ENCODE measurements around the gene SULF2. TPM values are rescaled to one million over a fixed set of nuclear protein-coding genes. Genes with fewer than 3 reads are reported as not detected.
A peak's percentile ranks its signal among the peaks of the same experiment; 100 is the strongest.

Gene SULF2
- total and polyA plus RNA-seq, 4 donors, result 8.1 to 25.4 (median 12.0) TPM

DNA sequence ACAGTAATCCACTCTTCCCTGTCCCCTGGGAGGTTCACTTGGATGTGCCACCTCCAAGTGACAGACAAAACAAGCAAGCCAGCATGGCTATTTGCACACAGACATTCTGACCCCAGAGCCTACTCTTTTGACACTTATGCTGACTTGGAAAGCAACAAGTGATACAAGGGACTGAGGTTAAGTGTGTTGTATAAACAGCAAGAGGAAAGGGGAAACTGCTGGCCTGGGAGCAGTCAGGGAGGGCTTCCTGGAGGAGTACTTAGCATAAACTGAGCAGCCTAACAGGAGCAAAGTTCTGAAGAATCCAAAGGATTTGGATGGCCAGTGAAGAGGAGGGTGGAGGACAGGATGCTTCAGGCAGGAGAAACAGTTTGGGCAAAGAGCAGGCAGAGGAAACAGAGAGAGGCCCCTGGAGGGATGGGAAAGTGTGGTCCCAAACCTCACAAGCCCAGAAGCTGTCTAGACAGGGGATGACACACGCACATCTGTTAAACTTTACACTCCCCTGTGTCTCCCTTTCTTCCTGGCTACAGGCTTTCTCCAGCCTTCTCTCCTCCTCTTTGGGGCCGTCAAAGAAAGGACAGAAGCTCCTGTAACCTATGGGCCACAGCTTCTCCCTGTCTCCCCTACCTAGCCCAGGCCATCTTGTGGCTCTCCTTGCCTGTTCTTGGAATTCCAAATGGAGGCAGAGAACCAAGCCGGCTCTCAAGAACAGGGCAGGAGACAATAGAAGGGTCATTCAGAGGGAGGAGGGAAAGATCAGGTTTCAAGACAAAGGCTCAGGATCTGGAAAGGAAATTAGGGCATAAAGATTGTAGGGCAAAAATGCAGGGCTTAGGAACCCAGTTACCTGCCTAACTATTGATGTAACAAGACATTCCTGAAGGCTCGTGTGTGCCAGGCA is 19.3 kb downstream of the SULF2 start:
- H3K27ac ChIP-seq (ENCODE audit: low read depth in 1 of 2, low read length in 2 of 2), result no peak overlapping the region
- peaks cover 0 to 4% (median 2%) of the 10 kb centered on the region in 4 donors for H3K9me3 ChIP-seq (ENCODE audit: control insufficient read depth in 4 of 4, low read length in 3 of 4)
- no peak overlapping the region for H3K4me3 ChIP-seq (ENCODE audit: low read depth in 1 of 3, low read length in 3 of 3)
- 81% methylated on average over 4 of the region's 4 CpGs for WGBS
- no peaks in the 10 kb centered on the region for H3K36me3 ChIP-seq (ENCODE audit: control insufficient read depth in 4 of 4, insufficient read depth in 3 of 4, low read depth in 1 of 4, low read length in 3 of 4)
- no peak overlapping the region for H3K9ac ChIP-seq (ENCODE audit: low read depth in 1 of 2, low read length in 2 of 2)
- TF ChIP-seq EGR1 (IDR thresholded peaks at IDR 0.05; ENCODE audit: low read depth in 2 of 2) (no peak), HNF4A (conservative IDR thresholded peaks at IDR 0.05) (peak in 1 of 2 donors; percentile 9), JUND (IDR thresholded peaks at IDR 0.05) (no peak)
- TF ChIP-seq, protein P1, sequence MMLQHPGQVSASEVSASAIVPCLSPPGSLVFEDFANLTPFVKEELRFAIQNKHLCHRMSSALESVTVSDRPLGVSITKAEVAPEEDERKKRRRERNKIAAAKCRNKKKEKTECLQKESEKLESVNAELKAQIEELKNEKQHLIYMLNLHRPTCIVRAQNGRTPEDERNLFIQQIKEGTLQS (IDR thresholded peaks at IDR 0.05), result no peak
- TF ChIP-seq, protein P2, sequence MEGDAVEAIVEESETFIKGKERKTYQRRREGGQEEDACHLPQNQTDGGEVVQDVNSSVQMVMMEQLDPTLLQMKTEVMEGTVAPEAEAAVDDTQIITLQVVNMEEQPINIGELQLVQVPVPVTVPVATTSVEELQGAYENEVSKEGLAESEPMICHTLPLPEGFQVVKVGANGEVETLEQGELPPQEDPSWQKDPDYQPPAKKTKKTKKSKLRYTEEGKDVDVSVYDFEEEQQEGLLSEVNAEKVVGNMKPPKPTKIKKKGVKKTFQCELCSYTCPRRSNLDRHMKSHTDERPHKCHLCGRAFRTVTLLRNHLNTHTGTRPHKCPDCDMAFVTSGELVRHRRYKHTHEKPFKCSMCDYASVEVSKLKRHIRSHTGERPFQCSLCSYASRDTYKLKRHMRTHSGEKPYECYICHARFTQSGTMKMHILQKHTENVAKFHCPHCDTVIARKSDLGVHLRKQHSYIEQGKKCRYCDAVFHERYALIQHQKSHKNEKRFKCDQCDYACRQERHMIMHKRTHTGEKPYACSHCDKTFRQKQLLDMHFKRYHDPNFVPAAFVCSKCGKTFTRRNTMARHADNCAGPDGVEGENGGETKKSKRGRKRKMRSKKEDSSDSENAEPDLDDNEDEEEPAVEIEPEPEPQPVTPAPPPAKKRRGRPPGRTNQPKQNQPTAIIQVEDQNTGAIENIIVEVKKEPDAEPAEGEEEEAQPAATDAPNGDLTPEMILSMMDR (IDR thresholded peaks at IDR 0.05; ENCODE audit: low read depth, low read length, missing input control), result no peak
- TF ChIP-seq, protein P3, sequence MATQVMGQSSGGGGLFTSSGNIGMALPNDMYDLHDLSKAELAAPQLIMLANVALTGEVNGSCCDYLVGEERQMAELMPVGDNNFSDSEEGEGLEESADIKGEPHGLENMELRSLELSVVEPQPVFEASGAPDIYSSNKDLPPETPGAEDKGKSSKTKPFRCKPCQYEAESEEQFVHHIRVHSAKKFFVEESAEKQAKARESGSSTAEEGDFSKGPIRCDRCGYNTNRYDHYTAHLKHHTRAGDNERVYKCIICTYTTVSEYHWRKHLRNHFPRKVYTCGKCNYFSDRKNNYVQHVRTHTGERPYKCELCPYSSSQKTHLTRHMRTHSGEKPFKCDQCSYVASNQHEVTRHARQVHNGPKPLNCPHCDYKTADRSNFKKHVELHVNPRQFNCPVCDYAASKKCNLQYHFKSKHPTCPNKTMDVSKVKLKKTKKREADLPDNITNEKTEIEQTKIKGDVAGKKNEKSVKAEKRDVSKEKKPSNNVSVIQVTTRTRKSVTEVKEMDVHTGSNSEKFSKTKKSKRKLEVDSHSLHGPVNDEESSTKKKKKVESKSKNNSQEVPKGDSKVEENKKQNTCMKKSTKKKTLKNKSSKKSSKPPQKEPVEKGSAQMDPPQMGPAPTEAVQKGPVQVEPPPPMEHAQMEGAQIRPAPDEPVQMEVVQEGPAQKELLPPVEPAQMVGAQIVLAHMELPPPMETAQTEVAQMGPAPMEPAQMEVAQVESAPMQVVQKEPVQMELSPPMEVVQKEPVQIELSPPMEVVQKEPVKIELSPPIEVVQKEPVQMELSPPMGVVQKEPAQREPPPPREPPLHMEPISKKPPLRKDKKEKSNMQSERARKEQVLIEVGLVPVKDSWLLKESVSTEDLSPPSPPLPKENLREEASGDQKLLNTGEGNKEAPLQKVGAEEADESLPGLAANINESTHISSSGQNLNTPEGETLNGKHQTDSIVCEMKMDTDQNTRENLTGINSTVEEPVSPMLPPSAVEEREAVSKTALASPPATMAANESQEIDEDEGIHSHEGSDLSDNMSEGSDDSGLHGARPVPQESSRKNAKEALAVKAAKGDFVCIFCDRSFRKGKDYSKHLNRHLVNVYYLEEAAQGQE (IDR thresholded peaks at IDR 0.05), result no peak
- TF ChIP-seq, protein P4, sequence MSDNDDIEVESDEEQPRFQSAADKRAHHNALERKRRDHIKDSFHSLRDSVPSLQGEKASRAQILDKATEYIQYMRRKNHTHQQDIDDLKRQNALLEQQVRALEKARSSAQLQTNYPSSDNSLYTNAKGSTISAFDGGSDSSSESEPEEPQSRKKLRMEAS (IDR thresholded peaks at IDR 0.05), result no peak
- DNase-seq (ENCODE audit: low spot score), result no peak
- H3K27me3 ChIP-seq (ENCODE audit: control insufficient read depth in 4 of 4, insufficient read depth in 4 of 4, low read length in 3 of 4), result no peaks in the 10 kb centered on the region
- peaks cover 0 to 4% (median 2%) of the 10 kb centered on the region in 4 donors for H3K4me1 ChIP-seq (ENCODE audit: control insufficient read depth in 4 of 4, insufficient read depth in 4 of 4, low read length in 3 of 4)

DNA sequence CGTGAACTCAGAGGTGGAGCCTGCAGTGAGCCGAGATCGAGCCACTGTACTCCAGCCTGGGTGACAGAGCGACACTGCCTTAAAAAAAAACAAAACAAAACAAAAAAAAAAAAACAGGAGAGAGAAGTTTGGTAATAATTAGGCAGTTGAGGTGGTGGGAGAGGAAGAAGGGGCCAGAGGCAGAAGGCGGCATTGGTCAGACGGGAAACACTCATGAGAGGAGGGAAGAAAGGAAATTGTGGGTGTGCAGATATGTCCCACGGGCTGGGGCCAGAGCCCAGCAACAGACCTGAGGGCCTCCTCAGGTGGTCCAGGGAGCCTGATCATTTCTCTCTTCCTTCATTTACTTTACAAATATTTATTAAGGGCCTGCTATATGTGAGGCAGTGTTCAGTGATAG is 20.0 kb downstream of the SULF2 start:
- 87% methylated on average over 7 of the region's 7 CpGs for WGBS
- H3K4me1 ChIP-seq (ENCODE audit: control insufficient read depth in 4 of 4, insufficient read depth in 4 of 4, low read length in 3 of 4), result peaks cover 0 to 4% (median 2%) of the 10 kb centered on the region in 4 donors
- no peak overlapping the region for H3K9ac ChIP-seq (ENCODE audit: low read depth in 1 of 2, low read length in 2 of 2)
- H3K4me3 ChIP-seq (ENCODE audit: low read depth in 1 of 3, low read length in 3 of 3), result no peak overlapping the region
- H3K9me3 ChIP-seq (ENCODE audit: control insufficient read depth in 4 of 4, low read length in 3 of 4), result no peaks in the 10 kb centered on the region
- TF ChIP-seq HNF4G (IDR thresholded peaks at IDR 0.05), result no peak
- TF ChIP-seq, protein P1 (IDR thresholded peaks at IDR 0.05), result no peak
- no peak for TF ChIP-seq HNF4A (conservative IDR thresholded peaks at IDR 0.05)
- TF ChIP-seq, protein P4 (IDR thresholded peaks at IDR 0.05), result no peak
- TF ChIP-seq EGR1 (IDR thresholded peaks at IDR 0.05; ENCODE audit: low read depth in 2 of 2), result no peak
- no peak for TF ChIP-seq NR2F2 (IDR thresholded peaks at IDR 0.05)
- TF ChIP-seq, protein P3 (IDR thresholded peaks at IDR 0.05), result no peak
- no peak for TF ChIP-seq RXRA (IDR thresholded peaks at IDR 0.05)
- no peak for DNase-seq (ENCODE audit: low spot score)
- H3K27me3 ChIP-seq (ENCODE audit: control insufficient read depth in 4 of 4, insufficient read depth in 4 of 4, low read length in 3 of 4), result no peaks in the 10 kb centered on the region
- no peak overlapping the region for H3K27ac ChIP-seq (ENCODE audit: low read depth in 1 of 2, low read length in 2 of 2)
- H3K36me3 ChIP-seq (ENCODE audit: control insufficient read depth in 4 of 4, insufficient read depth in 3 of 4, low read depth in 1 of 4, low read length in 3 of 4), result no peaks in the 10 kb centered on the region
